ENCODE measurements around the gene PGS1. TPM values are rescaled to one million over a fixed set of nuclear protein-coding genes. Genes with fewer than 3 reads are reported as not detected.

Gene PGS1
- total and polyA plus RNA-seq, 2 donors (not counting 1 experiment from before 2014, with no cell fraction given) = 22.4 to 34.5 TPM

Other genes with a start within 250 kb of the PGS1 start
- 0.17 and 0.26 TPM in 2 replicates for gene TMC6, start 249.9 kb upstream of the PGS1 start, total RNA-seq
- gene TMC6, start 249.9 kb upstream of the PGS1 start, polyA plus RNA-seq = 1.3 TPM in 1 of 2 replicates, not detected in the other
- gene TMC8, start 247.9 kb upstream of the PGS1 start, total RNA-seq = not detected in 2 replicates
- 0.02 TPM in 1 of 2 replicates, not detected in the other for gene TMC8, start 247.9 kb upstream of the PGS1 start, polyA plus RNA-seq
- gene C17orf99, start 232.3 kb upstream of the PGS1 start, total RNA-seq = not detected in 2 replicates
- gene C17orf99, start 232.3 kb upstream of the PGS1 start, polyA plus RNA-seq = not detected in 2 replicates
- gene SYNGR2, start 210.1 kb upstream of the PGS1 start, total RNA-seq = 9.5 and 15.5 TPM in 2 replicates
- gene SYNGR2, start 210.1 kb upstream of the PGS1 start, polyA plus RNA-seq = 23.8 and 25.0 TPM in 2 replicates
- gene TK1, start 191.6 kb upstream of the PGS1 start, total RNA-seq = 7.7 and 69.2 TPM in 2 replicates
- gene TK1, start 191.6 kb upstream of the PGS1 start, polyA plus RNA-seq = 40.6 and 138 TPM in 2 replicates
- gene AFMID, start 191.3 kb upstream of the PGS1 start, total RNA-seq = 24.1 and 29.2 TPM in 2 replicates
- 20.9 and 28.1 TPM in 2 replicates for gene AFMID, start 191.3 kb upstream of the PGS1 start, polyA plus RNA-seq
- 3.6 and 28.6 TPM in 2 replicates for gene BIRC5, start 164.4 kb upstream of the PGS1 start, total RNA-seq
- 11.1 and 55.0 TPM in 2 replicates for gene BIRC5, start 164.4 kb upstream of the PGS1 start, polyA plus RNA-seq
- not detected in 2 replicates for gene TMEM235, start 147.0 kb upstream of the PGS1 start, total RNA-seq
- not detected in 2 replicates for gene TMEM235, start 147.0 kb upstream of the PGS1 start, polyA plus RNA-seq
- gene SOCS3, start 18.6 kb upstream of the PGS1 start, total RNA-seq = 163 and 185 TPM in 2 replicates
- gene SOCS3, start 18.6 kb upstream of the PGS1 start, polyA plus RNA-seq = 52.6 and 87.8 TPM in 2 replicates
- not detected in 2 replicates for gene DNAH17, start 198.7 kb downstream of the PGS1 start, total RNA-seq
- gene DNAH17, start 198.7 kb downstream of the PGS1 start, polyA plus RNA-seq = not detected in 2 replicates